GM20431 (cell line): Measurements from ENCODE around the gene PPTC7.
"Not testable (repeated sequence)": the region's sequence is repeated elsewhere in the genome, so short reads cannot be mapped to it uniquely, and the experiment has no call there.

ENCODE experiments used
- in situ Hi-C: fragments of 300-500 bp; cut with MseI, MboI; formaldehyde crosslinking; loops from one replicate; pipeline ENCODE4 v1.15.0; 2020; ENCODE audit warnings: low sequenced_read_pairs; ENCODE audit not compliant: unreplicated experiment

The PPTC7 gene

GRCh38 chr12:110590059-110590458 lies 6.9 kb upstream of the PPTC7 start:
- in situ Hi-C loops = loop anchor here (10.0 kb wide), 1 partner anchor 85 kb away; the partner anchor contains the start of genes RAD9B and VPS29

- in situ Hi-C loops = not testable (repeated sequence)
Observed at GRCh38 chr12:110587102-110587501, 4.0 kb upstream of the PPTC7 start.

DNA sequence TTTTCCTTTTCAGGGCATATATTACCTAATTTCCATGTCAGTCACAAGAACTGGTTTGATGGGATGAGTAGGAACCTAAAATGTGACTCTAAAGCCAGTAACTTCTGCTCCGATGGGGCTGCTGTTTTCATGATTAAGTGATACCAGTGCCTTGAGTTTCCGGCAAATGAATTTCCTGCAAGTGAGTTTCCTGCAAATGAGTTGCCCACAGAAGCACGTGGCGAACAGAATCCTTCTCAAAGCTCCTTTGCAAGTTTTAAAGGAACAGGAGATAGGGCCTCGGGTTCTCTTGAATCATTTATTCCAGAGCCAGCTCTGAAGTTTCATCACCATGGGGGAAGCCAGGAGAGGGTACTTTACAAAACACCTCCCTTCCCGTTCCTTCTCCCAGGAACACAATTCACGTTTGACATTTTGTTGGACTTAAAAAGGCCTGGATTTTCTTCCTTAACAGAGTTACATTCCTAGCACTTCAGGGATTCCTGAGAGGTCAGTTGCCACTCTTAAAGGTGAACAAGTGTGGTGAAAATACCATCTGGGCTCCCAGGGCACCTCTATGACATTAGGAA lies 2.2 kb upstream of the PPTC7 start:
- in situ Hi-C loops = no loop called here

DNA sequence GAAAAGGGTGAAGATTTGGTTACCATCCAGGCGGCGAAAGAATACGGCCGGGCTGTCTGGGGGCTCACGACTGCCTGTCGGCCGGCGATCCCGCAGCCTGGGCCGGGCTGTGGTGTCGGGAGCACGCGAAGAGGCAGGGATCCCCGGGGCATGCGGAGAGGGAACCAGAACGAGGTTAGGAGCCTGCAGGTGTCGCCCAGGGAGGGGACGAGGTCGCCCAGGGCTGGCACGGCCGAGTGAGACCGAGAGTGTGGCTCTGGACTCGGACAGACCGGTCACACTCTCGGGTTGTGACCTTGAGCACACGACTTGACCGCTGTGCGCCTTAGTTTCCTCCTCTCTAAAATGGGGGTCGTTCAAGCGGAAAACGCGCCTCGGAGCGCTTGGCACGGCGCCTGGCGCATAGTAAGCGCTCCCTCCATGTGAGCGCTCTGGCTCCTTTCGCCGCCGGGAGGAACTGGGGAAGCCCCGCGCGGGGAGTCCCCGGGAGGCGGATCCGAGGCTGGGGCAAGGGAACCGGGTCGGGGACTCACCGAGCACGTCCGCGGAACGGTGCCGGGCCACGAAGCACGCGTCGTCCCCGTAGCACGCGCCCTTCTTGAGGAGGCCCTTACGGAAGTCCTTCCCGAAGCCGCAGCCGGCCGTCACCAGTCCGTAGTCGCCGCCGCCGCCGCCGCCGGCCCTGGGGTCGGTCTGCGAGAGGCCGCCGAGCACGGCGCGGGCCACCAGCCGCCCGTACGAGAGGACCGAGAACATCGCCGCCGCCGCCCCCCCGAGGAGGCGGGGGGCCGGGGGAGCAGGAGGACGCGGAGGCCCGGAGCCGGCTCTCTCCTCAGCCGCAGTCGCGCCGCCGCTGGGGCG lies 612 bp downstream of the PPTC7 start:
- in situ Hi-C loops = no loop called here

GRCh38 chr12:110581931-110582275 lies 1.2 kb downstream of the PPTC7 start:
- in situ Hi-C loops = no loop called here

GRCh38 chr12:110579535-110580253 lies 3.4 kb downstream of the PPTC7 start:
- in situ Hi-C loops = no loop called here

DNA sequence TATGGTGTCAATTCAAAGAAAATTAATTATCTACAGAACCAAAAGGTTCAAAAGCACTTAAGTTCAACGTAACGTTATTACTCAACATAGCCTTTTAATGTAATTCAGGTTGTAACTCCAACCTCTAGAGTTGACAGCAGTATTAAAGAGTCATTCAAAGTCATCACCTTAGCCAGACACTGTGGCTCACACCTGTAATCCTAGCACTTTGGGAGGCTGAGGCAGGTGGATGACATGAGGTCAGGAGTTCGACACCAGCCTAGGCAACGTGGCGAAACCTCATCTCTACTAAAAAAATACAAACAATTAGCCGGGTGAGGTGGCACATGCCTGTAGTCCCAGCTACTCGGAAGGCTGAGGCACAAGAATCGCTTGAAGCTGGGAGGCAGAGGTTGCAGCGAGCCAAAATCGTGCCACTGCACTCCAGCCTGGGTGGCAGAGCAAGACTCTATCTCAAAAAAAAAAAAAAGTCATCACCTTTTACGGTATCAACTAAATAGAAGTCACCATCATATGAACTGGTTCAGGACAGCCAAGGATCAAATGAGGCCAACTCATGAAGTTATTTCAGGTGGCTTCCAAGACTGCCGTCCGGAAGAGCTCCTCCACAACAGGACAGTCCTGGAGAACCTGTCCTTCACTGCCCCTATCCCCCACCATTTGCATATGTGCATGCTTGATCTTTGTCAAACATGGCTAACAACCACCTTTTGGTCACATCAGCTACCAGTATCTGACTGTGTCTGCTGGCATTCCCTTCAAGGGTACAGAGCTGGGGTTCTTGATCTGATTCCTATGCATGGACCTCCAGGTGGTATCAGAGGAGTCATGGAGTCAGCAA lies 4.2 kb downstream of the PPTC7 start:
- in situ Hi-C loops = no loop called here

DNA sequence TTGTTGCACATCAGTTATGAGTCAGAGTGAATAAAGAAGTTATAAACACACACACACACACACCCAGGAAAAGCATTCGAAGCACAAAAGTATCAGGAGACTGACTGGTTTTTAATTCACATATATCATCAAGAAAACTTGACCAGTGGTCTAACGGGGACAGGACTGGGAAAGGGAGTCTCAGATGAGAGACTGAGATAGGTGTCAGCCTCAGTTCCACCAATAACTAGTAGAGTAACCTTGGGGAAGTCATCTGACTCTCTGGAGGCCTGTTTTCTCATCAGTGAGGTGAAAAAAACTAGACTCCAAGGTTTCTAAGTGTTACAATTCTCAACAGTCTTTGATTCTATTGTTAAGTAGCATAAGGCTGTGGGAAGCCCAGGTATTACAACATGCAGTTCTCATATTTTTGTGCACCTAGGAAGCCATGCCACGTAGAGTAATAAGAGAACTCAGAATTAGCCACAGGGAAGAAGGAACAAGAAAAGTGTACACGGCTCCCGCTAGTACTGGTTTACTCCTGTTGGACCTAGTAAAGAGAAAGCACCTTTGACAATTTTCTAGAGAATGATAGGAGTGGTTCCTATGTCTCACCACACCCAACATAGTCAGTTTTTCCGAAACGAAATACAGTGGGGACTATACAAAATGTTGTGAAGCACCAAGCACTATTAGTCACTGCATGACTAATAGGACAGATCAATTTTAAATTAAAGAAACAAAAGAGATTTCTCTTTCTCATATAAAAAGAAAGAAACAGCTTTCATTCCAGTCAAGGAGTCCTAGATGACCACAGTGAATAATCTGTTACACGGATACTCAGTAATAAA lies 5.0 kb downstream of the PPTC7 start:
- in situ Hi-C loops = no loop called here

DNA sequence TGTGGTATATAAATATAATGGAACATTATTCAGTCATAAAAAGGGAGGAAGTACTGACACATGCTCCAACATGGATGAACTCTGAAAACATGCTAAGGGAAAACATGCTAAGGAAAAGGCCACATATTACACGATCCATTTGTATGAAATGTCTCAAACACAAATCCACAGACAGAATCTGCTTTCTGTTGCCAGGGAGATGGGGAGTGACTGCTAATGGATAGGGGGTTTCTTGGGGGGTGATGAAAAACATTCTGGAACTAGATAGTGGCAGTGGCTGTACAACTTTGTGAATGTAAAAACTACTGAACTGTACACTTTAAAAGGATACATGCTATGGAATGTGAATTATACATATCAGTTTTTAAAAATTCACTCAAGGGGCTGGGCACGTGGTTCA lies 6.6 kb downstream of the PPTC7 start:
- in situ Hi-C loops = no loop called here

DNA sequence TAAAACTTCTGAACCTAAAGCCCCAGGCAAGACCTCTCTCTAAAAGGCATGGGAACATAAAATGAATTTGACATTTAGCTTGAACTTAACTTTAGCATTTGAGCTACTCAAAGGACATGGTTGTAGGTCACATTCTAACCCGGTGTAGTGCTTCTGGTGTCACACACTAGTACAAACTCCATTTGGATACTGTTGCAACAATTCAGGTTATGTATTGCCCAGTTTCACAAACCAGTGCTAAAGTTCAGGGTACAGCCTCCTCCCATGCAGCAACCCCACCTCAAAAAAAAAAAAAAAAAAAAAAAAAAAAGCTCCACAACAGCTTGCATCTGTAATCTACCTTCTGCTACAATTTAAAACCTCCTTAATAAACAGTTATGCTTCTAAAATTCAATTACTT lies 7.8 kb downstream of the PPTC7 start:
- in situ Hi-C loops = no loop called here

DNA sequence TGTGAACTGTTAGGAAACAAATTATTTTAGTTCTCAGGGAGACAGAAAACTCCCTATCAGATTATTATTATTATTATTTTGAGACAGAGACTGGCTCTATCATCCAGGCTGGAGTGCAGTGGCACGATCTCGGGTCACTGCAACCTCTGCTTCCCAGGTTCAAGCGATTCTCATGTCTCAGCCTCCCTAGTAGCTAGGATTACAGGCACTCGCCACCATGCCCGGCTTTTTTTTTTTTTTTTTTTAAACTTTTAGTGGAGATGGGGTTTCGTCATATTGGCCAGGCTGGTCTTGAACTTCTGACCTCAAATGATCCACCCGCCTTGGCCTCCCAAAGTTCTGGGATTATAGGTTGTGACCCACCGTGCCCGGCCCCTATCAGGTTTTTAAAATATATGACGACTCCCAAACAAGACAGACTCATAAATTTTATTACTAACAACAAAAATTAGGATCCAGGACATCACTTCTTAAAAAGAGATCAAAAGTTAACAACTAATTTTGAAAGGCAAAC lies 8.3 kb downstream of the PPTC7 start:
- in situ Hi-C loops = not testable (repeated sequence)

- in situ Hi-C loops = no loop called here
Observed at GRCh38 chr12:110574044-110574443, 9.1 kb downstream of the PPTC7 start.

DNA sequence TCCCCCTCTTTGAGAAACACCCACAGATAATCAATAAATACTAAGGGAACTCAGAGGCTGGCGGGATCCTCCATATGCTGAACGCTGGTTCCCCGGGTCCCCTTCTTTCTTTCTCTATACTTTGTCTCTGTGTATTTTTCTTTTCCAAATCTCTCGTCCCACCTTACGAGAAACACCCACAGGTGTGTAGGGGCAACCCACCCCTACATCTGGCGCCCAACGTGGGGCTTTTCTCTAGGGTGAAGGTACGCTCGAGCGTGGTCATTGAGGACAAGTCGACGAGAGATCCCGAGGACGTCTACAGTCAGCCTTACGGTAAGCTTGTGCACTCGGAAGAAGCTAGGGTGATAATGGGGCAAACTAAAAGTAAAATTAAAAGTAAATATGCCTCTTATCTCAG lies 12.3 kb downstream of the PPTC7 start:
- in situ Hi-C loops = not testable (repeated sequence)

DNA sequence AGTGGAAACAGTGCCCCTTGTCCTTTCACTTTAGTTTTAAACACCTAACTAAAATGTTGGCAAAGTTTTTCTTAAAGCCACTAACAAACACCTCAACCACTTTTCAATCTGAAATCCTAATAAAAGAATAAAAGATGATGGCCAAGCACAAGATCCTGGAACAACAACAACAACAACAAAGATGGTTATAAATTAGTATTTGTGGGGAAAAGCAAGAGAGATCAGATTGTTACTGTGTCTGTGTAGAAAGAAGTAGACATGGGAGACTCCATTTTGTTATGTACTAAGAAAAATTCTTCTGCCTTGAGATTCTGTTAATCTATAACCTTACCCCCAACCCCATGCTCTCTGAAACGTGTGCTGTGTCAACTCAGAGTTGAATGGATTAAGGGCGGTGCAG lies 13.3 kb downstream of the PPTC7 start:
- in situ Hi-C loops = not testable (repeated sequence)

GRCh38 chr12:110568752-110569151 lies 14.4 kb downstream of the PPTC7 start:
- in situ Hi-C loops = no loop called here

GRCh38 chr12:110566993-110567392 lies 16.1 kb downstream of the PPTC7 start:
- in situ Hi-C loops = no loop called here

DNA sequence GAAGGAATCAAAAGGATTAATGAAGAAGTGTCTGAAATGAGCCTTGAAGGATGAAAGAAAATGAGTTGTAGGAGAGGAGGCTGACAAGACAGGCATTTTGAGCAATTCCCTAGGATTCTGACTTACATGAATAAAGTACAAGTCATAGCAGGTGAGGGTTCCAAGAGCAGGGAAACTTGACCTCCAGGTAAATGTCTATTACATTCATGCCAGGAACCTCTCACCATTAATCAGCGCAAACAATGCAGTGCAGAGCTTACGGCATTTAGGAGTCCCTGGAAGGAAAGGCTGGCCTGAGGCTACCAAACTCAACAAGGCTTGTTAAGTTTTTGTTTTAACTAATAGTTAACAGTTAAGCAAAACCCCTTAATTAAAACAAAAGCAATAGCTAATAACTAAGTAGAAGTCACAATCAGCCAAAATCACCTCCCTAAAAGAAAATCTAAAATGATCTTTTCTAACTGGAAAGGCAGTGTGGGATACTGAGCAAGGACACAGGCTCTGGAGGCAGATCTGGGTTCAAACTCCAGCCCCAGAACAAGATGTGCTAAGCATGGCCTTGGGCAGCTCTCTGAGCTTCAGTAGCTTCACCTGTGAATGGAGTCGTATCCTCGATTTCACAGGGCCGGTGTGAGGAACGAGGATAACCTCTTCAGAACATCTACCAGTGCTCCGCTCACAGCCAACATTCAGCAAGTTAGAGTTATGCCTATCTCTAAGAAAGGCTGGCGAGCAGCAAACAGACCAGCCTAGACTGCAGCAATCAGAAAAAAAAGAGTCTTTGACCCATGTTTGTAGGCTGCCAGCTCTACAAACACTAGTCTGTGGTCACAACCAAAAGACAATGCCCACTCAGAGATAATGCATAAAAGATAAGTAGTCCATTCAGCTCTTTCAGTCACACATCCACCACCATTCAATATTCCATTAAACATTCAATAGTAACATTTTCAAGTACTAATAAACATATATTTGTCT lies 16.9 kb downstream of the PPTC7 start:
- in situ Hi-C loops = no loop called here

DNA sequence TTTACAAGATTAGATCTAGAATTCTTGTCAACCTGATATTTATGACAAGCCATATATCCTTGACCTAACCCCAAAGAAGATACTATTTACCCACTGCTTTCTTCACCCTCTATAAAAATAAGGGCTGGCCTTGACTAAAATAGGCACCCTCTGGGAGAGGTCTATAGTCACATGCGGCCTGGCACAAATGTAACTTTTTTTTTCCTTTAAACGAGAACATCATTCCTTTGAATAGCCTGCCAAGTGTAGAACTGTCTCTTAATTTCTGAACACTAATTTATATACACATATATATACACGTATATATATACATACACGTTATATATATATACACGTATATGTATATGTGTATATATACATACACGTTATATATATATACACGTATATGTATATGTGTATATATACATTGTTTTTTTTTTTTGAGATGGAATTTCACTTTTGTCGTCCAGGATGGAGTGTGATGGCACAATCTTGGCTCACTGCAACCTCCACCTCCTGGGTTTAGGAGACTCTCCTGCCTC lies 18.6 kb downstream of the PPTC7 start:
- in situ Hi-C loops = no loop called here
